Right lobe of liver (tissue), 4 donors: ENCODE data around the gene MLANA.

Experiments
- CTCF ChIP-seq, 4 donors: fragments of 200-600 bp in 3 of 4; fragments of 450-650 bp in 1 of 4; IDR thresholded peaks; one replicate each; pipeline versions ENCODE4 v1.5.1 to v1.8.0; 2016 to 2022; ENCODE audit warnings: antibody characterized with exemption in 4 of 4, mild to moderate bottlenecking in 2 of 4
- POLR2A ChIP-seq: fragments of 450-650 bp; IDR thresholded peaks from one replicate; pipeline ENCODE4 v1.6.1; 2017; ENCODE audit warnings: antibody characterized with exemption, mild to moderate bottlenecking
- donor health status: DM: no; HTN: no; CAD: no.
- donor health status: DM: no; HTN: no; CAD: no.
- donor health status: DM: no; HTN: yes; CAD: no.

- TF ChIP-seq CTCF (IDR thresholded peaks at IDR 0.05) (no peak), POLR2A (no peak)
Measured at GRCh38 chr9:5920860-5921328, 30.2 kb downstream of the MLANA start.
